ENCODE results near the gene ZNF266. TPM values are rescaled to one million over a fixed set of nuclear protein-coding genes. Genes with fewer than 3 reads are reported as not detected.
A peak's percentile ranks its signal among the peaks of the same experiment; 100 is the strongest.

Gene ZNF266
- polyA plus RNA-seq (ENCODE audit: insufficient read length), result 42.1 TPM
- long read RNA-seq, donor 1, partial matches to known transcripts, result 0 of 2 reads
- long read RNA-seq, donor 1, other reads (novel, unspliced or antisense), result 0 of 2 reads
- long read RNA-seq, donor 2, partial matches to known transcripts, result 0 of 2 reads
- long read RNA-seq, donor 2, other reads (novel, unspliced or antisense), result 0 of 2 reads
- long read RNA-seq, donor 3, result 0 reads
- long read RNA-seq, donor 4, partial matches to known transcripts, result 0 of 1 reads
- long read RNA-seq, donor 4, other reads (novel, unspliced or antisense), result 0 of 1 reads
- long read RNA-seq, donor 5, partial matches to known transcripts, result 0 of 1 reads
- long read RNA-seq, donor 5, other reads (novel, unspliced or antisense), result 0 of 1 reads
- long read RNA-seq, donor 6, partial matches to known transcripts, result 0 of 1 reads
- long read RNA-seq, donor 6, other reads (novel, unspliced or antisense), result 0 of 1 reads
- long read RNA-seq, donor 7, full-length matches to known transcripts, result 3 of 3 reads
- long read RNA-seq, donor 7, partial matches to known transcripts, result 0 of 3 reads
- long read RNA-seq, donor 7, other reads (novel, unspliced or antisense), result 0 of 3 reads
- long read RNA-seq, donor 8, partial matches to known transcripts, result 0 of 1 reads
- long read RNA-seq, donor 8, other reads (novel, unspliced or antisense), result 0 of 1 reads

- peak; percentile 93 for DNase-seq
These were observed at the start of gene ZNF266 for GRCh38 chr19:9435279-9436268. TSS of gene ZNF266 (minus strand) at chr19:9435573. CDS start at chr19:9420089, 15,484 bp downstream.

- no peak for DNase-seq
These were observed 49.8 kb upstream of the ZNF266 start for GRCh38 chr19:9485140-9485539.

- no peak for DNase-seq
These were observed 39.6 kb upstream of the ZNF266 start for GRCh38 chr19:9474975-9475374.

GRCh38 chr19:9467161-9467560 lies 31.8 kb upstream of the ZNF266 start:
- DNase-seq, result no peak

- DNase-seq, result no peak
These were observed 26.6 kb upstream of the ZNF266 start for GRCh38 chr19:9461938-9462337.

- DNase-seq, result no peak
These were observed 20.8 kb upstream of the ZNF266 start for GRCh38 chr19:9456018-9456689.

GRCh38 chr19:9453953-9454352 lies 18.6 kb upstream of the ZNF266 start:
- no peak for DNase-seq

- DNase-seq, result no peak
These were observed 9.7 kb upstream of the ZNF266 start for GRCh38 chr19:9445037-9445436.

- no peak for DNase-seq
These were observed 985 bp upstream of the ZNF266 start for GRCh38 chr19:9436358-9436757.

- DNase-seq, result no peak
These were observed 3.9 kb downstream of the ZNF266 start for GRCh38 chr19:9431475-9431874.

GRCh38 chr19:9430444-9430843 lies 4.9 kb downstream of the ZNF266 start:
- no peak for DNase-seq

- no peak for DNase-seq
These were observed 7.4 kb downstream of the ZNF266 start for GRCh38 chr19:9427941-9428340.

- DNase-seq, result no peak
These were observed 22.0 kb downstream of the ZNF266 start for GRCh38 chr19:9413240-9413954.

- DNase-seq, result no peak
These were observed 27.5 kb downstream of the ZNF266 start for GRCh38 chr19:9407827-9408226.

GRCh38 chr19:9406798-9407352 lies 28.5 kb downstream of the ZNF266 start:
- peak; percentile 86 for DNase-seq

- no peak for DNase-seq
These were observed 54.0 kb downstream of the ZNF266 start for GRCh38 chr19:9381361-9381785.

- DNase-seq, result no peak
These were observed 64.4 kb downstream of the ZNF266 start for GRCh38 chr19:9370738-9371619.

GRCh38 chr19:9362905-9363304 lies 72.5 kb downstream of the ZNF266 start, which contains the start of gene ZNF177:
TSS of gene ZNF177 (plus strand) at chr19:9363013. CDS start at chr19:9378312, 15,299 bp downstream.
- DNase-seq, result peak; percentile 37
